Regular cardiac myocyte (primary cell): ENCODE measurements around the gene PHTF1. TPM values are rescaled to one million over a fixed set of nuclear protein-coding genes. Genes with fewer than 3 reads are reported as not detected.

ENCODE experiments used
- total RNA-seq: library from RNA; depleted of rRNA; stranded (reverse); fragments of >200 nt; gene quantifications from 2 replicates; pipeline ENCODE4 v1.2.3, GENCODE V29; 2014

The PHTF1 gene
- total RNA-seq: 38.1 and 38.9 TPM in 2 replicates

DNA sequence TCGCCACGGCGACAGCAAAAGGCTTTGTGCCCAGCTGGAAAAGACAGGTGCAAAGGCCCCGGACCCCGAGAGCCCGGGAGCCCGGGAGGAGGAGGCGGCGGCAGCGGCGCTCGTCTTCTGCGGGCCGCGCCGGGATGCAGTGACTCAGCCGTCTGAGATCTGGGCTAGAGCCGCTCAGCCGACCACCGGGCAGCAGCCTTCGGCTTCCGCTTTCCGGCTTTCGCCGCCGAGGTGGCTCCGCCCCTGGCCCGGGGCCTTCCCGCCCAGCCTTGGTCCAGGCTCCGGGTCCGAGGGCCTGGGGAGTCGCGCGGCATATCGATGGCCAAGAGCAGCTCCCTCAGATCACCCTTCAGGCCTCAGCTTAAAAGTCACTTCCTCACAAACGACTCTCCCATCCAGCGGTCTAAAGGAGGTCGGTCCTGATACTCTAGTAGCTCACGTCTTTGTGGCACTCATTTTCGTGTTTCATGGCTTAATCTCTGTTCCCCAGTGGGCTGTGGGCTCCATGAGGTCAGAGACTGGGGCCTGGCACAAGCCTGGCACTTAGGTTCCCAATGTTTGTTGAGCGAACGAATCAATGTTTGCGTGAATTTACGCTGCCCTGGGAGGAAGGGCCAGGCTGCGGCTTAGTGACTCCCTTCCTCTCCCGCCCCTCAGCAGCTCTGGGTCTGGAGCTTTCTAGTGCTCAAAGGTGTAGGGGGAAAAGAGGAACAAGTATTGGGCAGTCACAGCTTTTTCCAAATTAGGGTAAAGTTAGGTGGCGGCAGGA lies at the start of gene PHTF1:
Gene PHTF1, minus strand, starts transcription at position 154 of the 769 bp plus-strand sequence. CDS start 783 bp downstream, outside the sequence.

Other genes starting within 250 kb of the PHTF1 start
- gene RSBN1, start 53.0 kb upstream of the PHTF1 start, total RNA-seq: 12.1 and 13.4 TPM in 2 replicates
- gene PTPN22, start 112.2 kb upstream of the PHTF1 start, total RNA-seq: 2.1 and 3.1 TPM in 2 replicates
- under 0.01 TPM in 2 replicates for gene BCL2L15, start 128.1 kb upstream of the PHTF1 start, total RNA-seq
- 21.7 and 27.0 TPM in 2 replicates for gene AP4B1, start 145.3 kb upstream of the PHTF1 start, total RNA-seq
- 1.4 and 3.6 TPM in 2 replicates for gene DCLRE1B, start 145.8 kb upstream of the PHTF1 start, total RNA-seq
- 24.0 and 29.1 TPM in 2 replicates for gene HIPK1, start 169.8 kb upstream of the PHTF1 start, total RNA-seq
- gene OLFML3, start 220.0 kb upstream of the PHTF1 start, total RNA-seq: 7.5 and 26.2 TPM in 2 replicates